Right lobe of liver (tissue), 6 donors: ENCODE results near the gene ZNF385B. TPM values are rescaled to one million over a fixed set of nuclear protein-coding genes. Genes with fewer than 3 reads are reported as not detected.

ENCODE experiments used
- ATAC-seq, 4 donors: fragments of 200-7000 bp; cut with Tn5 transposase; one replicate each; pipeline ENCODE4 v1.9.1; 2020; ENCODE audit warnings: mild to moderate bottlenecking in 4 of 4, moderate library complexity in 4 of 4
- DNase-seq, 3 donors: peaks; one replicate each; pipeline ENCODE4 v3.0.0-alpha.2; 2020
- H3K27ac ChIP-seq, 3 donors: fragments of 200-600 bp; one replicate each; pipeline ENCODE4 v1.8.0; 2022
- H3K27me3 ChIP-seq, 2 donors: fragments of 200-600 bp; one replicate each; pipeline ENCODE4 v1.8.0; 2022
- H3K36me3 ChIP-seq, 4 donors: fragments of 200-600 bp; sonication (generic) in 1 of 4; one replicate each; pipeline versions ENCODE4 v1.5.1 to v1.8.0; 2017 to 2022; ENCODE audit warnings: control low read depth in 1 of 4
- H3K4me1 ChIP-seq, 4 donors: fragments of 200-600 bp; sonication (generic) in 1 of 4; one replicate each; pipeline versions ENCODE4 v1.5.1 to v1.8.0; 2017 to 2022; ENCODE audit warnings: control low read depth in 1 of 4
- H3K4me3 ChIP-seq, 3 donors: fragments of 200-600 bp; one replicate each; pipeline ENCODE4 v1.8.0; 2022
- H3K9me3 ChIP-seq, 4 donors: fragments of 200-600 bp; sonication (generic) in 1 of 4; one replicate each; pipeline versions ENCODE4 v1.5.1 to v1.8.0; 2017 to 2022; ENCODE audit warnings: control low read depth in 1 of 4
- POLR2A ChIP-seq: fragments of 450-650 bp; IDR thresholded peaks from one replicate; pipeline ENCODE4 v1.6.1; 2017; ENCODE audit warnings: antibody characterized with exemption, mild to moderate bottlenecking
- WGBS: methylation state at CpG from one replicate; pipeline ENCODE4 v1.1.6; 2018; ENCODE audit warnings: low coverage, low lambda C conversion rate; ENCODE audit not compliant: insufficient coverage; ENCODE audit errors: missing lambda C conversion rate; 5-methylcytosine and 5-hydroxymethylcytosine counted together
- intact Hi-C, 2 donors: fragments of 100-400 bp; cut with DNase I; formaldehyde crosslinking; loops; one replicate each; pipeline versions ENCODE4 v1.11.2 to v1.14.1; 2022
- total RNA-seq, 6 experiments: library from RNA; depleted of rRNA in 2 of 6; stranded (reverse); fragments of >200 nt in 2 of 6; fragmentation: NEBNext Ultra II Directional in 3 of 6; extraction: Animal tissue kit (Norgen Biotek cat#: 25700) in 3 of 6; gene quantifications; one replicate each; pipeline versions ENCODE4 v1.1.0 to v1.2.4, GENCODE V29; 2016 to 2023
- TF ChIP-seq, protein P1 (sequence below), 4 donors: fragments of 200-600 bp in 3 of 4; fragments of 450-650 bp in 1 of 4; IDR thresholded peaks; one replicate each; pipeline versions ENCODE4 v1.5.1 to v1.8.0; 2016 to 2022; ENCODE audit warnings: antibody characterized with exemption in 4 of 4, mild to moderate bottlenecking in 2 of 4
- donor health status: DM: no; HTN: yes; CAD: no.
- donor health status: DM: no; HTN: no; CAD: no.
- donor health status: DM: no; HTN: no; CAD: no.
- donor health status: DM: no; HTN: yes; CAD: no.
- donor health status: DM: no; HTN: yes; CAD: no.

Gene ZNF385B
- total RNA-seq, 6 experiments from 2014 or later, result 3.9 to 15.7 (median 5.9) TPM

DNA sequence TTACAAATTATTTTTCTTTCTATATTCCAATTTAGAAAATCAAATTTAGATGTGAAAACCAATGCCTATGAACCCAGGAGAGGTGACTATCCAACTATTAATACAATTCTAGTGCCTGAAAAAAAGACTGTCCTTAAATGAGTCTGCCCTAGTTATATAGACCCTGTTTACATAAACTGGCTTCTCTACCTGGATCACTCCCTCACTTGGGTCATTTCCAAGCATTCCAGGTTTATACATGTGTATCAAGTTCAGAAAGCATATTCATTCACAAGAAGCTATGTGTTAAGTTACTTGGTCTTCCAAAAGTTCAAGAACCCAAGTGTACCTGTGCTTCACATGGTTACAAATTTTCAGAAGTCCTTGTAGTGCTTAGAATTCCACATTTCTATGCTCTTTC lies 8.3 kb downstream of the ZNF385B start:
- Histone ChIP-seq H3K27me3 (no peaks in the 10 kb centered on the region), H3K36me3 (no peaks in the 10 kb centered on the region), H3K4me1 (peaks cover 0 to 9% (median 3%) of the 10 kb centered on the region in 4 donors), H3K27ac (no peak overlapping the region), H3K4me3 (no peak overlapping the region), H3K9me3 (no peaks in the 10 kb centered on the region)
- DNase-seq, result no peak
- intact Hi-C loops, result no loop called here
- ATAC-seq, result peak; percentile 44 to 81 (median 58)
- TF ChIP-seq, protein P1, sequence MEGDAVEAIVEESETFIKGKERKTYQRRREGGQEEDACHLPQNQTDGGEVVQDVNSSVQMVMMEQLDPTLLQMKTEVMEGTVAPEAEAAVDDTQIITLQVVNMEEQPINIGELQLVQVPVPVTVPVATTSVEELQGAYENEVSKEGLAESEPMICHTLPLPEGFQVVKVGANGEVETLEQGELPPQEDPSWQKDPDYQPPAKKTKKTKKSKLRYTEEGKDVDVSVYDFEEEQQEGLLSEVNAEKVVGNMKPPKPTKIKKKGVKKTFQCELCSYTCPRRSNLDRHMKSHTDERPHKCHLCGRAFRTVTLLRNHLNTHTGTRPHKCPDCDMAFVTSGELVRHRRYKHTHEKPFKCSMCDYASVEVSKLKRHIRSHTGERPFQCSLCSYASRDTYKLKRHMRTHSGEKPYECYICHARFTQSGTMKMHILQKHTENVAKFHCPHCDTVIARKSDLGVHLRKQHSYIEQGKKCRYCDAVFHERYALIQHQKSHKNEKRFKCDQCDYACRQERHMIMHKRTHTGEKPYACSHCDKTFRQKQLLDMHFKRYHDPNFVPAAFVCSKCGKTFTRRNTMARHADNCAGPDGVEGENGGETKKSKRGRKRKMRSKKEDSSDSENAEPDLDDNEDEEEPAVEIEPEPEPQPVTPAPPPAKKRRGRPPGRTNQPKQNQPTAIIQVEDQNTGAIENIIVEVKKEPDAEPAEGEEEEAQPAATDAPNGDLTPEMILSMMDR (IDR thresholded peaks at IDR 0.05), result no peak
- no peak for TF ChIP-seq POLR2A

GRCh38 chr2:179850188-179850587 lies 11.2 kb downstream of the ZNF385B start:
- Histone ChIP-seq H3K36me3 (no peaks in the 10 kb centered on the region), H3K27me3 (no peaks in the 10 kb centered on the region), H3K27ac (no peak overlapping the region), H3K9me3 (no peaks in the 10 kb centered on the region), H3K4me1 (peaks cover 0 to 9% (median 3%) of the 10 kb centered on the region in 4 donors), H3K4me3 (no peak overlapping the region)
- TF ChIP-seq POLR2A, result no peak
- TF ChIP-seq, protein P1 (IDR thresholded peaks at IDR 0.05), result peak in 1 of 4 donors; percentile 10
- DNase-seq (no peak), ATAC-seq (peak in 1 of 4 donors; percentile 47)
- 64% methylated on average over 1 of the region's 1 CpG for WGBS
- intact Hi-C loops, result no loop called here

DNA sequence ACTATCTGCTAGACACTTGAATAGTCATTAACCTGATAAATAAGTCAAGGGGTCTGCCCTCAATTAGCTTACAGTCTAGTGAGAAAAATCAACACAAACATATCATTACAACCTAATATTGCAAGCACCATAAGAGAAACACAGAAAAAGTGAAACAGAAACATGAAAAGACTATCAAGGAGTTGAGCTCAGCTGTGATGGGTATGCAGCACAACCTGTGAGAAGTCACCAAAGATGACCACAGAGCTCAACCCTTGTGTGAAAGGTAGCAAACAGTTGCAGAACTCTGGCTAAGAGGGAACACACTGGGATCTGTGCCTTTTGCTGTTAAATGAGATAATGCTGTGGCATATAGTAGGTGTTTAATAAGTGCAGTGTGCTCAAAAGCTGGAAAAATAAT lies 11.7 kb downstream of the ZNF385B start:
- no peaks in the 10 kb centered on the region for H3K9me3 ChIP-seq
- no peak for DNase-seq
- no peaks in the 10 kb centered on the region for H3K36me3 ChIP-seq
- intact Hi-C loops, result no loop called here
- ATAC-seq, result no peak
- H3K27ac ChIP-seq, result no peak overlapping the region
- TF ChIP-seq POLR2A, result no peak
- TF ChIP-seq, protein P1 (IDR thresholded peaks at IDR 0.05), result no peak
- peaks cover 0 to 9% (median 3%) of the 10 kb centered on the region in 4 donors for H3K4me1 ChIP-seq
- no peak overlapping the region for H3K4me3 ChIP-seq
- no peaks in the 10 kb centered on the region for H3K27me3 ChIP-seq

DNA sequence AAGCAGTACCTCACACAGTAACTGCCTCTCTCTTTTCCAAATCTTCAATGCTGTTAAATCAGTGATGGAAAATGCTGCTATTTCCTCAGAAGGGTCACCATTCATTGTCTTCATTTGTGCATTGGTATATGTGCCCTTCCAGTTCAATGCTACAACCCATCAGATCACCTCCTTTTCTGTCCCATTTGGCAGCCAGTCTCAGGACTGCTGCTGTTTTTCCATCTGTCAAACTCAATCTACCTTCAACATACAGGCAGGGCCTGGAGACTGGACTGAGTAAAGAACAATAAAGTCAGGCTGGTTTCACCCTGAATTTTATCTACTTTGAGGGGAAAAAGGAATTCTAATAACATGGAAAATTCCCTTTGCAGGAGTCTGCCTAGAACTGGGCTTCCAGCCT lies 17.9 kb downstream of the ZNF385B start:
- intact Hi-C loops, result no loop called here
- Histone ChIP-seq H3K36me3 (no peaks in the 10 kb centered on the region), H3K4me1 (peaks cover 0 to 7% (median 0%) of the 10 kb centered on the region in 4 donors), H3K4me3 (no peak overlapping the region), H3K27me3 (no peaks in the 10 kb centered on the region), H3K27ac (no peak overlapping the region), H3K9me3 (no peaks in the 10 kb centered on the region)
- no peak for DNase-seq
- no peak for ATAC-seq
- TF ChIP-seq, protein P1 (IDR thresholded peaks at IDR 0.05), result no peak
- TF ChIP-seq POLR2A, result no peak

DNA sequence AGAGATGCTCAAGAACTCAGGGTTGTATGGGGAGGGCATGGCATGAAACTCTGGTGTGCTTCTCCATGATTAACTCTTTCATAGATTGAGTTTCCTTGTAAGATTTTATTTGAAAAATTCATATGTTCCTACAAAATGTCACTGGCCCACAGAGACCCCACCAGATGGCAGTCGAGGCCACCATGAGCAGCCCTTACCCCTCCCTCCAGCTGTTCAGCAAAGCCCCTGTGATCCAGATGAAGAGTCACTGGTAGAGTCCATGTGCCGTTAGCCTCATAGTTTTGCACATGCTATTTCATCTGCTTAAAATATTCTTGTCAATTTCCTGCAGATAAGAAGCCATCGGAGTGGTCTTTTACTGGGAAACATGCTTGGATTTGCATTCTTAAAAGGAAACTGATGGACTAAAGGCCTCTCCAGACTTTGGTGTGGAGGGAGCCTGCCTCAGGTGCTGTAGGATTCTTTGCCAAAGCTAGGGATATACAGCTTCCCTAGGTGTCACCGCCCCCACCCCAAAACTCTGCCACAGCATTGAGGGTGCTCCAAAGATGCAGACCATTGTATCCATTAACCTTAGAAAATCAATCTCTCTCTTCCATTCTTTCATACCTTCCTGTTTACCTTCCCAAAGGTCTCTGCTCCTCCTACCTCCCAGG lies 18.8 kb downstream of the ZNF385B start:
- H3K27me3 ChIP-seq, result no peaks in the 10 kb centered on the region
- peaks cover 0 to 7% (median 0%) of the 10 kb centered on the region in 4 donors for H3K4me1 ChIP-seq
- peak; percentile 72 to 76 (median 74) for ATAC-seq
- peak in 1 of 3 donors; percentile 25 for DNase-seq
- no peak overlapping the region for H3K27ac ChIP-seq
- H3K4me3 ChIP-seq, result no peak overlapping the region
- TF ChIP-seq, protein P1 (IDR thresholded peaks at IDR 0.05), result peak; percentile 18 to 51 (median 36)
- TF ChIP-seq POLR2A, result no peak
- 42% methylated on average over 4 of the region's 4 CpGs for WGBS
- H3K36me3 ChIP-seq, result no peaks in the 10 kb centered on the region
- H3K9me3 ChIP-seq, result no peaks in the 10 kb centered on the region
- intact Hi-C loops, result no loop called here
